Astrocyte of the spinal cord (primary cell): Measurements from ENCODE around the gene LDLR.

Experiments used
- DNase-seq: peaks from one replicate; pipeline ENCODE4 v3.0.0; 2011; ENCODE audit warnings: low read depth, low spot score
- H3K4me3 ChIP-seq: 2 replicates; pipeline ENCODE4 v1.5.1; 2011; ENCODE audit warnings: low read depth, mild to moderate bottlenecking, low read length, moderate library complexity
- CTCF ChIP-seq: IDR thresholded peaks from 2 replicates; pipeline ENCODE4 v1.5.1; 2012; ENCODE audit warnings: low read depth, mild to moderate bottlenecking, low read length, inconsistent platforms
- in situ Hi-C: cut with HindIII; loops from 2 replicates; pipeline ENCODE4 v1.10.0; 2017; ENCODE audit warnings: low sequenced_read_pairs

Gene LDLR

GRCh38 chr19:11164879-11165406, 75.7 kb downstream of the LDLR start:
- peak overlapping the region; percentile 15 for H3K4me3 ChIP-seq
- in situ Hi-C loops = no loop called here
- peak; percentile 96 for DNase-seq
- no peak for TF ChIP-seq CTCF

DNA sequence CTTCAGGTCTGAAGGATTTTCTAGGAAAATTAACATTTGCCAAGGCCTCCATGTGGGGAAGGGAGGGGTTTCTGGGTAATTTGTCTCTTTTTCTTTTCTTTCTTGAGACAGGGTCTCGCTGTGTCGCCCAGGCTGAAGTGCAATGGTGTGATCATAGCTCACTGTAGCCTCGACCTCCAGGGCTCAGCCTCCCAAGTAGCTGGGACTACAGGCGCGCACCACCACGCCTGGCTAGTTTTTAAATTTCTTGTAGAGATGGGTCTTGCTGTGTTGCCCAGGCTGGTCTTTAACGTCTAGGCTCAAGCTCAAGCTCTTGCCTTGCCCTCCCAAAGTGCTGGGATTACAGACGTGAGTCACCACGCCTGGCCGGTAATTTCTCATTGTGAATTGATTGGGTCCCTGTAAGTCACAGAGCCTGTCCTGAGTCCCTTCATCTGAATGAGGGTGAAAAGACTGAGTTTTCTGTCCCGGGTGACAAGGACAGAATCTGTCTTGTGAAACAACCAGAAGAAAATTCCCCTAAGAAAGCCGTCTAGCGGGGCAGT, 76.3 kb downstream of the LDLR start:
- peak; percentile 14 for DNase-seq
- TF ChIP-seq CTCF = no peak
- in situ Hi-C loops = no loop called here
- H3K4me3 ChIP-seq = no peak overlapping the region

DNA sequence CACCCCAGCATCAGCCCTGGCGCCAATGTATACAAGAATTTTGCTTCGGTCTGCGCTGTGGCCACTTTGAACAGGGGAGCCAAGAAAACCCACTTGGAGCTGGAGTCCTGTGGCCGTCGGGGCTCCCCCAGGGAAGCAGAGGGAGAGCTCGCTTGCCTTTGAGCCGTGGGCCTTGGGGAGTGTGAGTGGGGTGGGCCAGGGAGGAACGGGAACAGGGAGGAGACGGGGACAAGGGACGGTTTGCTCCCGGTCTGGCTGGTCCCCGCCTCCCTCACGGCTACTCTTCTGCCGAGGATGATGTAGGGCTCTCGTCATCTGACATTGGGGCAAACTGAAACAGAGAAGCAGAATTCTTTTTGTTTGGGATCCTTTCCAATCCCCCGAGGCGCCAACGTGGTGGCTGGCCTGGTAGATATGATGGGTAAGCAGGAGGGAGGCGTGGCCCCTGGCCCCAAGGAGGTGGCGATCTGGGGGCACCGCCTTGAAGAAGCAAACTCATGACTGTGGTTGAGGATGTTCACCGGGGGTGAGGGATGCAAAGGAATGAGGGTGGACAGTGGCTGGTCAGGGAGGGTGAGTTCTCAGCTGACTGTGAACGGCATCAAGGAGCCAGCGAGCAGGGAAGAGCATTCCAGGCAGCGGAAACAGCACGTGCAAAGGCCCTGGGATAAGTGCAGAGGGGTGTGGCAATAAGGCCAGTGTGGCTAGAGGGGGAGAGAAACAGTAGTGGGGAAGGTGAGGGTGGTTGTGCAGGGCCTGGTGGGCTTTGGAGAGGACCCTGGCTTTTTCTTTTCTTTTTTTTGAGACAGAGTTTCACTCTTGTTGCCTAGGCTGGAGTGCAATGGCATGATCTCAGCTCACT, 77.2 kb downstream of the LDLR start:
- TF ChIP-seq CTCF = no peak
- no peak overlapping the region for H3K4me3 ChIP-seq
- in situ Hi-C loops = no loop called here
- DNase-seq = no peak

DNA sequence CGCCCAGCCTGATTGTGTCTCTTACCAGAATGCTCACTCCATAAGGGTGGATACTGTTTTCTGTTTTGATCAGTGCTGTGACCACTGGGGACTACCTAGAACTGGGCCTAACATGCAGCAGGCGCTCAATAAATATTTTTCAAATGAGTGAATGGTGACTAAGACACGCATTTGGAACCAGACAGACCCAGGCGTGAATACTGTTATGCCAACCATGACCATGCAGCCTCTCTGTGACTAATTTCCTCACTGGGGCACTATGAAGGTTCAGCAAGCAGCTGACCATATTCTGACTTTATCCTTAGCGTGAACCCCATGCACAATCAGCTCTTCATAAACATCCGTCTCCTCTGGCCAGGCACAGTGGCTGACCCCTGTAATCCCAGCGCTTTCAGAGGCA, 79.3 kb downstream of the LDLR start:
- TF ChIP-seq CTCF = no peak
- no peak overlapping the region for H3K4me3 ChIP-seq
- in situ Hi-C loops = no loop called here
- DNase-seq = peak; percentile 93

DNA sequence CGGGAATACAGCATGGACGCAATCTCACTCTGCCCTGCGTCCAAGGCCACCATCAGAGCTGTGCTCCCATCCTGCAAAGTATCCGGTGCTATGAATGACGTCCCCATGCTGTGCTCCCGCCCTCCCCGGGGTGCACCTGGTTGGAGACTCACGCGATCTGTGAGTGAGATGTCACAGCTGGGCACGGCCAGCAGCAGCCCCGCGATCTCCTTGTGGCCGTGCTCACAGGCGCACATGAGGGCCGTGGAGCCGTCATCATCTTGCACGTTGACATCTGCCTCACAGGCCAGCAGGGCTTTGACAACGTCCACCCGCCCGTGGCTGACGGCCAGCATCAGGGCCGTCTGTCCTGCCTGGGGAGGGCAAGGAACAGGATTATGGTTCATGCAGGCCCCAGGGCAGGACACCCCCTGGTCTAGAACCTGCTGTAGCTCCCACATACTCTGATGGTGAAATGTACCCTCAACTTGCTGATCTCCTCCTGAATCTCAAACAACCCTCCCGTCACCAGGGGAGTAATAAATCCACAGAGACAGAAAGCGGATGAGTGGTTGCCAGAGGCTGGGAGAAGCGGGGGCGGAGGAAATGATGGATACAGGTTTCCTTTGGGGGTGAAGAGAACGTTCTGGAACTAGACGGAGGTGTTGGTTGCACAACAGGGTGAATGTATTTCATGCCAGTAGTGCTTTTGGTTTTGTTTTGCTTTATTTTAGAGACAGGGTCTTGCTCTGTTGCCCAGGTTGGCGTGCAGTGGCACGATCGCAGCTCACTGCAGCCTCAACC, 80.8 kb downstream of the LDLR start:
- in situ Hi-C loops = no loop called here
- DNase-seq = no peak
- TF ChIP-seq CTCF = no peak
- no peak overlapping the region for H3K4me3 ChIP-seq

DNA sequence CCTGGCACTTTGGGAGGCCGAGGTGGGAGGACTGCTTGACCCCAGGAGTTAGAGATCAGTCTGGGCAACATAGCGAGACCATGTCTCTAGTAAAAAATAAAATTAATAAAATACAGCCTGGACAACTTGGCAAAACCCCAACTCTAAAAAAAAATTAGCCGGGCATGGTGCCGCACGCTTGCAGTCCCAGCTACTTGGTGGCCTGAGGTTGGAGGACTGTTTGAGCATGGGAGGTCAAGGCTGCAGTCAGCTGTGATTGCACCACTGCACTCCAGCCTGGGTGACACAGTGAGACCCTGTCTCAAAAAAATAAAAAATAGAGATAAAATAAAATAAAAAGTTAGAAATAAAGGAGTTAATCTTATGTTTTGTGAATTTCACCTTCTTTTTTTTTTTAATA, 81.9 kb downstream of the LDLR start:
- no peak overlapping the region for H3K4me3 ChIP-seq
- in situ Hi-C loops = no loop called here
- no peak for DNase-seq
- TF ChIP-seq CTCF = no peak
